SK-N-SH (cell line): Measurements from ENCODE around the gene PLK1. TPM values are rescaled to one million over a fixed set of nuclear protein-coding genes. Genes with fewer than 3 reads are reported as not detected.
A peak's percentile ranks its signal among the peaks of the same experiment; 100 is the strongest.

Experiments
- CTCF ChIA-PET: fragments of 300-600, 350-600 bp; formaldehyde crosslinking; extraction: SDS; loops from one replicate; lab custom pipeline; 2021; lab: Yijun Ruan, JAX
- POLR2A ChIA-PET: fragments of 350-600 bp; sonication (Branson Sonifier 250); formaldehyde crosslinking; extraction: SDS; loops from one replicate; lab custom pipeline; 2020; ENCODE audit warnings: antibody characterized with exemption, inconsistent platforms; lab: Yijun Ruan, JAX
- DNase-seq: peaks from one replicate; pipeline ENCODE4 v3.0.0; 2012
- H2AFZ ChIP-seq: fragments of 200-600 bp; sonication (generic); 2 replicates; pipeline ENCODE4 v1.8.1; 2016; ENCODE audit warnings: antibody characterized with exemption, mild to moderate bottlenecking, low read depth
- H3F3A ChIP-seq: fragments of 200-600 bp; sonication (generic); replicated peaks from 2 replicates; pipeline ENCODE3; 2016; ENCODE audit warnings: antibody characterized with exemption, mild to moderate bottlenecking; ENCODE audit not compliant: insufficient read depth
- H3K27ac ChIP-seq, 2 experiments: fragments of 200-500 bp in 1 of 2; fragments of 200-600 bp in 1 of 2; sonication (Bioruptor generic) in 1 of 2; sonication (generic), shearing (Covaris generic) in 1 of 2; 2 replicates each; pipeline versions ENCODE4 v1.5.1 to v1.6.1; 2014 to 2016; ENCODE audit warnings: low read depth in 2 of 2, inconsistent platforms in 1 of 2, low read length in 1 of 2, mild to moderate bottlenecking in 1 of 2, mixed read lengths in 1 of 2
- H3K27me3 ChIP-seq: fragments of 200-600 bp; sonication (generic), shearing (Covaris generic); 2 replicates; pipeline ENCODE4 v1.6.1; 2016; ENCODE audit warnings: mixed run types; ENCODE audit not compliant: insufficient read depth
- H3K36me3 ChIP-seq, 2 experiments: fragments of 200-500 bp in 1 of 2; fragments of 200-600 bp in 1 of 2; sonication (Bioruptor generic) in 1 of 2; sonication (generic) in 1 of 2; replicated peaks in 1 of 2; 2 replicates each; pipeline versions ENCODE3 to v1.5.1; 2014 to 2016; ENCODE audit warnings: low read length in 1 of 2, mild to moderate bottlenecking in 1 of 2; ENCODE audit not compliant: insufficient read depth in 2 of 2, control insufficient read depth in 1 of 2
- H3K4me1 ChIP-seq, 2 experiments: fragments of 200-500 bp in 1 of 2; fragments of 200-600 bp in 1 of 2; sonication (Bioruptor generic) in 1 of 2; sonication (generic), shearing (Covaris generic) in 1 of 2; 2 replicates each; pipeline versions ENCODE4 v1.5.1 to v1.6.1; 2014 to 2016; ENCODE audit warnings: low read depth in 1 of 2, low read length in 1 of 2, mixed run types in 1 of 2; ENCODE audit not compliant: insufficient read depth in 2 of 2, control insufficient read depth in 1 of 2
- H3K4me2 ChIP-seq: fragments of 200-600 bp; sonication (generic), shearing (Covaris generic); 2 replicates; pipeline ENCODE4 v1.6.1; 2017; ENCODE audit warnings: mixed run types
- H3K4me3 ChIP-seq, 2 experiments: fragments of 200-500 bp in 1 of 2; fragments of 200-600 bp in 1 of 2; sonication (Bioruptor generic) in 1 of 2; sonication (generic), shearing (Covaris generic) in 1 of 2; 2 replicates each; pipeline versions ENCODE4 v1.5.1 to v1.8.1; 2014 to 2016; ENCODE audit warnings: low read depth in 2 of 2, inconsistent platforms in 1 of 2, low read length in 1 of 2, mild to moderate bottlenecking in 1 of 2, mixed read lengths in 1 of 2, moderate library complexity in 1 of 2
- H3K79me2 ChIP-seq: fragments of 200-600 bp; sonication (generic); 2 replicates; pipeline ENCODE4 v1.8.1; 2017; ENCODE audit warnings: mild to moderate bottlenecking; ENCODE audit not compliant: insufficient read depth
- H3K9ac ChIP-seq: fragments of 200-600 bp; sonication (generic); 2 replicates; pipeline ENCODE4 v1.6.1; 2017; ENCODE audit warnings: mixed run types
- H3K9me2 ChIP-seq: fragments of 200-600 bp; sonication (generic); 2 replicates; pipeline ENCODE4 v1.6.1; 2017; ENCODE audit warnings: mixed run types
- H3K9me3 ChIP-seq: fragments of 200-600 bp; sonication (generic); 2 replicates; pipeline ENCODE4 v1.6.1; 2017; ENCODE audit warnings: mixed run types, mild to moderate bottlenecking, moderate library complexity
- H4K20me1 ChIP-seq: fragments of 200-600 bp; sonication (generic); 2 replicates; pipeline ENCODE4 v1.6.1; 2017; ENCODE audit warnings: mild to moderate bottlenecking, mixed run types; ENCODE audit not compliant: insufficient read depth
- CTCF ChIP-seq: fragments of 200-600 bp; sonication (generic); IDR thresholded peaks from 2 replicates; pipeline ENCODE4 v1.6.1; 2017; ENCODE audit warnings: antibody characterized with exemption, mild to moderate bottlenecking, moderate library complexity
- ELF1 ChIP-seq: IDR thresholded peaks from 2 replicates; pipeline ENCODE4 v1.4.0; 2012
- EZH2phosphoT487 ChIP-seq: fragments of 200-600 bp; sonication (generic); IDR thresholded peaks from 2 replicates; pipeline ENCODE4 v1.6.1; 2017; ENCODE audit warnings: low read depth, mixed run types, mild to moderate bottlenecking, antibody characterized with exemption, moderate library complexity, borderline replicate concordance
- FOXJ3 ChIP-seq: sonication (generic); formaldehyde crosslinking; IDR thresholded peaks from 2 replicates; pipeline ENCODE4 v1.5.1; 2020; ENCODE audit warnings: mild to moderate bottlenecking, missing genetic modification reagents
- FOXM1 ChIP-seq: IDR thresholded peaks from 2 replicates; pipeline ENCODE4 v1.4.0; 2012; ENCODE audit warnings: low read depth, mild to moderate bottlenecking
- MAX ChIP-seq: IDR thresholded peaks from 2 replicates; pipeline ENCODE4 v1.4.0; 2012; ENCODE audit warnings: low read depth
- MEF2A ChIP-seq: IDR thresholded peaks from 2 replicates; pipeline ENCODE4 v1.4.0; 2012; ENCODE audit warnings: low read depth, borderline replicate concordance
- MXI1 ChIP-seq: IDR thresholded peaks from 2 replicates; pipeline ENCODE4 v1.6.1; 2012; ENCODE audit warnings: mild to moderate bottlenecking, low read depth, low read length, improper control_type of control experiment
- NFIC ChIP-seq: IDR thresholded peaks from 2 replicates; pipeline ENCODE4 v1.4.0; 2012; ENCODE audit warnings: borderline replicate concordance
- RAD21 ChIP-seq: IDR thresholded peaks from 2 replicates; pipeline ENCODE4 v1.6.1; 2012; ENCODE audit warnings: mild to moderate bottlenecking, low read length
- RCOR1 ChIP-seq: fragments of 150-350 bp; IDR thresholded peaks from 2 replicates; pipeline ENCODE4 v1.6.1; 2017; ENCODE audit warnings: antibody characterized with exemption, low read length
- RXRA ChIP-seq: IDR thresholded peaks from 2 replicates; pipeline ENCODE4 v1.4.0; 2012; ENCODE audit warnings: low read depth, mild to moderate bottlenecking, borderline replicate concordance
- TAF1 ChIP-seq: IDR thresholded peaks from 2 replicates; pipeline ENCODE4 v1.6.1; 2012; ENCODE audit warnings: low read depth, mild to moderate bottlenecking, low read length, moderate library complexity, borderline replicate concordance
- TEAD4 ChIP-seq: IDR thresholded peaks from 2 replicates; pipeline ENCODE4 v1.4.0; 2012; ENCODE audit warnings: mild to moderate bottlenecking, borderline replicate concordance; ENCODE audit not compliant: insufficient read depth
- YY1 ChIP-seq: IDR thresholded peaks from 2 replicates; pipeline ENCODE4 v1.4.0; 2012; ENCODE audit warnings: low read depth, mild to moderate bottlenecking
- WGBS: methylation state at CpG from one replicate; pipeline ENCODE4 v1.1.6; 2017; ENCODE audit warnings: low lambda C conversion rate; 5-methylcytosine and 5-hydroxymethylcytosine counted together
- polyA plus RNA-seq, 3 experiments: library from polyadenylated mRNA; depleted of rRNA; stranded (reverse); fragments of >200 nt; gene quantifications; 2 replicates each; pipeline ENCODE4 v1.2.3, GENCODE V29; 2012
- TF ChIP-seq, protein P1 (sequence below): fragments of 150-350 bp; IDR thresholded peaks from 2 replicates; pipeline ENCODE4 v1.6.1; 2017; ENCODE audit warnings: antibody characterized with exemption, low read length, low read depth, borderline replicate concordance
- TF ChIP-seq, protein P2 (sequence below): IDR thresholded peaks from 2 replicates; pipeline ENCODE4 v1.4.0; 2012; ENCODE audit warnings: low read depth, borderline replicate concordance

PLK1 gene
- polyA plus RNA-seq, 1 of the 3 experiments (the other 2 are of a cell fraction), result 68.7 TPM

DNA sequence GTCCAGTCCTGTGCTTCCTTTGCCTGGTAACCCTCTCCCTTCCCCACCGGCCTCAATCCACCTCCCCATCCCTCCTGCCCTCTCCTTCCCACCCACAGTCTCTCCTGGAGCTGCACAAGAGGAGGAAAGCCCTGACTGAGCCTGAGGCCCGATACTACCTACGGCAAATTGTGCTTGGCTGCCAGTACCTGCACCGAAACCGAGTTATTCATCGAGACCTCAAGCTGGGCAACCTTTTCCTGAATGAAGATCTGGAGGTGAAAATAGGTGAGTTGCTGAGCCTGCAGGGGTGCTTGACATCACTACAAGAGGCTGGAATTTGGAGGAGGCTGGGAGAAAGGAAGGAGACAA is 1.3 kb downstream of the PLK1 start:
- Histone ChIP-seq H2AFZ (no peak overlapping the region), H3K79me2 (peaks cover 72% of the 10 kb centered on the region), H3F3A (peaks cover 11% of the 10 kb centered on the region), H3K4me3 (peak overlapping the region; percentile 73 to 77), H3K27me3 (no peaks in the 10 kb centered on the region), H3K27ac (peak overlapping the region in 1 of 2 experiments; percentile 48; a peak in 1 of 4 replicates), H3K9ac (peak overlapping the region; percentile 88; the same call in 1 of the 2 replicates), H3K4me2 (peak overlapping the region; percentile 98), H3K4me1 (peaks cover 17 to 25% of the 10 kb centered on the region in 2 experiments; a peak in 2 of 4 replicates), H3K9me3 (no peaks in the 10 kb centered on the region), H4K20me1 (peaks cover 26% of the 10 kb centered on the region), H3K9me2 (no peaks in the 10 kb centered on the region), H3K36me3 (peaks cover 27 to 30% of the 10 kb centered on the region in 2 experiments)
- POLR2A ChIA-PET, result interaction anchor here (1.1 to 2.0 kb wide), 2 partner anchors 10 to 13 kb away, joined by 3 to 9 read pairs; no protein-coding TSS in a partner anchor
- CTCF ChIA-PET, result interaction anchor here (1.0 to 3.1 kb wide), 2 partner anchors 11 to 39 kb away, joined by 3 to 19 read pairs; partner anchors contain the start of genes DCTN5 and PALB2
- WGBS, result 40% methylated on average over 5 of the region's 6 CpGs
- TF ChIP-seq NFIC (no peak), RXRA (no peak), MEF2A (no peak), FOXM1 (no peak), ELF1 (no peak)
- TF ChIP-seq, protein P1, sequence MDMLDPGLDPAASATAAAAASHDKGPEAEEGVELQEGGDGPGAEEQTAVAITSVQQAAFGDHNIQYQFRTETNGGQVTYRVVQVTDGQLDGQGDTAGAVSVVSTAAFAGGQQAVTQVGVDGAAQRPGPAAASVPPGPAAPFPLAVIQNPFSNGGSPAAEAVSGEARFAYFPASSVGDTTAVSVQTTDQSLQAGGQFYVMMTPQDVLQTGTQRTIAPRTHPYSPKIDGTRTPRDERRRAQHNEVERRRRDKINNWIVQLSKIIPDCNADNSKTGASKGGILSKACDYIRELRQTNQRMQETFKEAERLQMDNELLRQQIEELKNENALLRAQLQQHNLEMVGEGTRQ, result no peak
- no peak for DNase-seq

GRCh38 chr16:23682181-23682580 is 3.5 kb downstream of the PLK1 start:
- WGBS, result 91% methylated on average over 1 of the region's 1 CpG
- Histone ChIP-seq H2AFZ (no peak overlapping the region), H3K9me2 (no peaks in the 10 kb centered on the region), H3K79me2 (peaks cover 88% of the 10 kb centered on the region), H3K36me3 (peaks cover 33 to 47% of the 10 kb centered on the region in 2 experiments), H3K9ac (no peak overlapping the region), H3K27me3 (no peaks in the 10 kb centered on the region), H3K27ac (no peak overlapping the region), H4K20me1 (peaks cover 26% of the 10 kb centered on the region), H3K4me2 (no peak overlapping the region), H3K4me3 (no peak overlapping the region), H3F3A (peaks cover 6% of the 10 kb centered on the region), H3K9me3 (no peaks in the 10 kb centered on the region), H3K4me1 (peaks cover 17 to 25% of the 10 kb centered on the region in 2 experiments; a peak in 2 of 4 replicates)
- no peak for TF ChIP-seq EZH2phosphoT487
- TF ChIP-seq TEAD4, result no peak
- TF ChIP-seq YY1, result no peak
- TF ChIP-seq, protein P2, sequence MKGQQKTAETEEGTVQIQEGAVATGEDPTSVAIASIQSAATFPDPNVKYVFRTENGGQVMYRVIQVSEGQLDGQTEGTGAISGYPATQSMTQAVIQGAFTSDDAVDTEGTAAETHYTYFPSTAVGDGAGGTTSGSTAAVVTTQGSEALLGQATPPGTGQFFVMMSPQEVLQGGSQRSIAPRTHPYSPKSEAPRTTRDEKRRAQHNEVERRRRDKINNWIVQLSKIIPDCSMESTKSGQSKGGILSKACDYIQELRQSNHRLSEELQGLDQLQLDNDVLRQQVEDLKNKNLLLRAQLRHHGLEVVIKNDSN, result no peak
- no peak for TF ChIP-seq RCOR1
- TF ChIP-seq MEF2A, result no peak
- no peak for TF ChIP-seq RAD21
- no peak for TF ChIP-seq FOXJ3 (CRISPR knock-in tag)
- TF ChIP-seq TAF1, result no peak
- TF ChIP-seq CTCF, result no peak
- TF ChIP-seq MAX, result no peak
- TF ChIP-seq MXI1, result no peak
- ChIA-PET CTCF (interaction anchor here (0.6 to 1.1 kb wide), 2 partner anchors 360 to 1011 kb away, joined by 3 read pairs; no protein-coding TSS in a partner anchor), POLR2A (no interaction called here)
- no peak for DNase-seq
